Activated CD8-positive, alpha-beta T cell treated with anti-CD3 and anti-CD28 coated beads for 36 hours (primary cell): Measurements from ENCODE around the gene PPP6C. TPM values are rescaled to one million over a fixed set of nuclear protein-coding genes. Genes with fewer than 3 reads are reported as not detected.
A peak's percentile ranks its signal among the peaks of the same experiment; 100 is the strongest.

Experiments
- ATAC-seq: fragments of 200-7000 bp; cut with Tn5 transposase; one replicate; pipeline ENCODE4 v1.10.0; 2021; ENCODE audit warnings: mild to moderate bottlenecking, moderate library complexity
- CTCF ChIA-PET: fragments of 350-600 bp; sonication (Branson Sonifier 250); formaldehyde crosslinking; loops from one replicate; lab custom pipeline; 2021; ENCODE audit warnings: antibody characterized with exemption; lab: Charles Lee
- POLR2A ChIA-PET: fragments of 350-600 bp; sonication (Branson Sonifier 250); formaldehyde crosslinking; loops from one replicate; lab custom pipeline; 2021; ENCODE audit warnings: antibody characterized with exemption; lab: Charles Lee
- DNase-seq: peaks from one replicate; pipeline ENCODE4 v3.0.0-alpha.2; 2020
- H3K27ac Mint-ChIP-seq: one replicate; pipeline ENCODE4 v1.8.0; 2021; ENCODE audit warnings: mild to moderate bottlenecking, mixed read lengths
- H3K27me3 Mint-ChIP-seq: one replicate; pipeline ENCODE4 v1.8.0; 2021; ENCODE audit warnings: mixed read lengths
- H3K36me3 Mint-ChIP-seq: one replicate; pipeline ENCODE4 v1.8.0; 2021; ENCODE audit warnings: low read depth, mixed read lengths
- H3K4me1 Mint-ChIP-seq: one replicate; pipeline ENCODE4 v1.8.0; 2021; ENCODE audit warnings: low read depth, mixed read lengths
- H3K4me3 Mint-ChIP-seq: one replicate; pipeline ENCODE4 v1.8.0; 2021; ENCODE audit warnings: mild to moderate bottlenecking, moderate library complexity, mixed read lengths
- H3K9me3 Mint-ChIP-seq: one replicate; pipeline ENCODE4 v1.8.0; 2021; ENCODE audit warnings: mixed read lengths
- intact Hi-C: fragments of 100-400 bp; cut with micrococcal nuclease; formaldehyde crosslinking; loops from one replicate; pipeline ENCODE4 v1.10.0; 2022
- total RNA-seq, 2 experiments: library from RNA; stranded (reverse); gene quantifications; one replicate each; pipeline ENCODE4 v1.2.3, GENCODE V29; 2021
- TF ChIP-seq, protein P1 (sequence below): fragments of 200-600 bp; IDR thresholded peaks from one replicate; pipeline ENCODE4 v1.8.0; 2022; ENCODE audit warnings: antibody characterized with exemption, mild to moderate bottlenecking

PPP6C gene
- total RNA-seq, 2 experiments from 2014 or later, result 43.1 to 44.8 TPM

DNA sequence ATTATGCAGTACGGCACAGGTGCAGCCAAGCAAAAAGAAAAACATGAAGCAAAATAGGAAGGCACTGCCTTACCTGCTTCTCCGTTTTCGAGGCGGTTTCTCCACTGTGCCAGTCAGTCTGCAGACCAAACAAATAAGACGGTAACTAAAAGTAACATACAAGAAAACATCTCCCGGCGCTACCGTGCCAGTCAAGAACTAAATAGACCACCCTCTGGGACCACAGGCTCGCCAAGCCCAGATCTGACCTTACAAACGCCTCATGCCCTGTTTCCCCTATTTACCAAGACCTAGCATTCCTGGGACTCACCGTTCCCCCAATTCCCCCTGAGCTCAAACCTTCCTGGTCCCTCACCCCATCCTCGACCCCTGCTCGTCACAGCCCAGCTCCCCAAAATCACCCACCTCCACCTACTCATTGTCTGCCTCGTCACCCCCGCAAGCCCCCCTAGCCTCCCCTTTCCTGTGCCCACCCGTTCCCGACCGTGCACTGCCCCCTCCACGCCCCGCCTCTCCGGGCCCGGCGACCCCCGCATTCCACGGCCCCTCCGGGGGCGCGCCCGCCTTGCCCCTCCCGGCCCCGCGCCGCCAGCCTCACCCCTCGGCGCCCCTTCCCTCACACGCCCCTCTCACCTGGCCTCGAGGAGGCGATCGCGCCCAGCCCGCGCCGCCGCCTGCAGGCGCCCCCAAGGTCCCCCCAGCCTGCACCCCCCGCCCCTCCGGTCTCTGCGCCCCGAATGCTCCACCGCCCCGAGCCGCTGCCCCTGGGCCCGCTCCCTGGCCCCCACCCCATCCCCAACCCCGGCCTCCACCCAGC, 46.8 kb downstream of the PPP6C start:
- H3K9me3 Mint-ChIP-seq, result no peaks in the 10 kb centered on the region
- H3K4me1 Mint-ChIP-seq, result peaks cover 24% of the 10 kb centered on the region
- intact Hi-C loops, result loop anchor here (10.0 kb wide), 2 partner anchors 198 to 268 kb away; partner anchors contain the start of gene GOLGA1
- peaks cover 5% of the 10 kb centered on the region for H3K36me3 Mint-ChIP-seq
- TF ChIP-seq, protein P1, sequence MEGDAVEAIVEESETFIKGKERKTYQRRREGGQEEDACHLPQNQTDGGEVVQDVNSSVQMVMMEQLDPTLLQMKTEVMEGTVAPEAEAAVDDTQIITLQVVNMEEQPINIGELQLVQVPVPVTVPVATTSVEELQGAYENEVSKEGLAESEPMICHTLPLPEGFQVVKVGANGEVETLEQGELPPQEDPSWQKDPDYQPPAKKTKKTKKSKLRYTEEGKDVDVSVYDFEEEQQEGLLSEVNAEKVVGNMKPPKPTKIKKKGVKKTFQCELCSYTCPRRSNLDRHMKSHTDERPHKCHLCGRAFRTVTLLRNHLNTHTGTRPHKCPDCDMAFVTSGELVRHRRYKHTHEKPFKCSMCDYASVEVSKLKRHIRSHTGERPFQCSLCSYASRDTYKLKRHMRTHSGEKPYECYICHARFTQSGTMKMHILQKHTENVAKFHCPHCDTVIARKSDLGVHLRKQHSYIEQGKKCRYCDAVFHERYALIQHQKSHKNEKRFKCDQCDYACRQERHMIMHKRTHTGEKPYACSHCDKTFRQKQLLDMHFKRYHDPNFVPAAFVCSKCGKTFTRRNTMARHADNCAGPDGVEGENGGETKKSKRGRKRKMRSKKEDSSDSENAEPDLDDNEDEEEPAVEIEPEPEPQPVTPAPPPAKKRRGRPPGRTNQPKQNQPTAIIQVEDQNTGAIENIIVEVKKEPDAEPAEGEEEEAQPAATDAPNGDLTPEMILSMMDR, result no peak
- H3K27ac Mint-ChIP-seq, result peak overlapping the region; percentile 74
- ATAC-seq (peak; percentile 22), DNase-seq (peak; percentile 23)
- POLR2A ChIA-PET, result interaction anchor here (2.7 to 3.7 kb wide), 2 partner anchors 9 to 17 kb away, joined by 7 to 14 read pairs; no protein-coding TSS in a partner anchor
- CTCF ChIA-PET, result interaction anchor here (0.6 to 2.4 kb wide), 14 partner anchors 9 to 466 kb away, joined by 3 to 21 read pairs (median 4); no protein-coding TSS in a partner anchor
- no peaks in the 10 kb centered on the region for H3K27me3 Mint-ChIP-seq
- H3K4me3 Mint-ChIP-seq, result peak overlapping the region; percentile 83

DNA sequence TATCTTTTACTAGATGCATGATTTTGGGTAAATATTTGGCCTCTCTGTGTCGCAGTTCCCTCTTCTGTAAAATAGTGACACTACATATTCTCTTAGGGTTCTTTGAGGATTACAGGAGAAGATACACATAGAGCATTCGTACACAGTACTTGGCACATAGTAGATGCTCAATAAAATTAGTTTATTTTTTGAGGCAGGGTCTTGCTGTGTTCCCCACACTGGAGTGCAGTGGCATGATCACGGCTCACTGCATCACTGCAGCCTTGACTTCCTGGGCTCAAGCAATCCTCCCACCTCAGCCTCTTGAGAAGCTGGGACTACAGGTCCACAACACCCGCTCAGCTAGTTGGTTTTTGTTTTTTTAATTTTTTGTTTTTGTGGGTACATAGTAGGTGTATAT, 47.9 kb downstream of the PPP6C start:
- Mint-ChIP-seq H3K36me3 (peaks cover 9% of the 10 kb centered on the region), H3K27ac (no peak overlapping the region), H3K27me3 (no peaks in the 10 kb centered on the region), H3K9me3 (no peaks in the 10 kb centered on the region), H3K4me1 (peaks cover 24% of the 10 kb centered on the region), H3K4me3 (peak overlapping the region; percentile 83)
- intact Hi-C loops, result loop anchor here (10.0 kb wide), 2 partner anchors 197 to 267 kb away; partner anchors contain the start of gene GOLGA1
- DNase-seq (no peak), ATAC-seq (no peak)
- TF ChIP-seq, protein P1, result no peak
- CTCF ChIA-PET, result interaction anchor here (1.3 kb wide), 1 partner anchor 49 kb away, joined by 3 read pairs; no protein-coding TSS in a partner anchor
- POLR2A ChIA-PET, result interaction anchor here (2.7 to 3.7 kb wide), 2 partner anchors 8 to 16 kb away, joined by 7 to 14 read pairs; no protein-coding TSS in a partner anchor

DNA sequence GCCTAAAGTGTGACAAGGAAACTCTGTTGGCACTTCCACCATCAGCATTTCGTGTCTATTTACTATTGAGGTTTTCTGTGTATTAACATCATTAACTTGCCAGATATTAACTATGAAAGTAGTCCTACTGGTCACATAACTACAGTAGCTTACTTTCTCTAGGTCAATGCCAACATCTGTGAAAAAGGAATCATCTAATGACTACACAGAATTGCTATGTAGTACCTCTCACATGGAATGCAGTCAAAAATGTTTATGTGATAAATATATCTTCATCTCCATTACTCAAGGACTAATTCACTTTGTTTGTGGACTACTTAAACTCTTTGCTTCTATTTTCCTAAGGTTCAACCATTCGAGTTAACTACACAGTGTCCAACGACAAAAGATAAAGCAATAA, 48.4 kb downstream of the PPP6C start:
- H3K4me3 Mint-ChIP-seq, result no peak overlapping the region
- TF ChIP-seq, protein P1, result no peak
- DNase-seq, result no peak
- ChIA-PET POLR2A (interaction anchor here (3.7 kb wide), 1 partner anchor 15 kb away, joined by 14 read pairs; no protein-coding TSS in a partner anchor), CTCF (interaction anchor here (0.8 to 1.3 kb wide), 2 partner anchors 49 to 56 kb away, joined by 3 to 4 read pairs; no protein-coding TSS in a partner anchor)
- H3K27me3 Mint-ChIP-seq, result no peaks in the 10 kb centered on the region
- no peaks in the 10 kb centered on the region for H3K9me3 Mint-ChIP-seq
- no peak overlapping the region for H3K27ac Mint-ChIP-seq
- ATAC-seq, result no peak
- H3K36me3 Mint-ChIP-seq, result peaks cover 9% of the 10 kb centered on the region
- peaks cover 23% of the 10 kb centered on the region for H3K4me1 Mint-ChIP-seq
- intact Hi-C loops, result loop anchor here (10.0 kb wide), 2 partner anchors 196 to 266 kb away; partner anchors contain the start of gene GOLGA1

DNA sequence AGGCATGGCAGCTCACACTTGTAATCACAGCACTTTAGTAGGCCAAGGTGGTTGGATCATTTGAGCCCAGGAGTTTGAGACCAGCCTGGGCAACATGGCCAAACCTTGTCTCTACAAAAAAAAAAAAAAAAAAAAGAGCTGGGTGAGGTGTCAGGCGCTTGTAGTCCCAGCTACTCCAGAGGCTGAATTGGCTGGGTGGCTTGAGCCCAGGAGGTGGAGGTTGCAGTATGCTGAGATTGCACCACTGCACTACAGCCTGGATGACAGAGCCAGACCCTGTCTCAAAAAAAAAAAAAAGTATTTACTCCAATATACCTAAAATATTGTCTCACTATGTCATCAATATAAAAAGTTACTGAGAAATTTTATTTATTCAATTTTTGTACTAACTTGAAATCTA, 49.0 kb downstream of the PPP6C start:
- no peak overlapping the region for H3K4me3 Mint-ChIP-seq
- DNase-seq (no peak), ATAC-seq (no peak)
- intact Hi-C loops, result loop anchor here (10.0 kb wide), 2 partner anchors 196 to 266 kb away; partner anchors contain the start of gene GOLGA1
- H3K9me3 Mint-ChIP-seq, result no peaks in the 10 kb centered on the region
- peaks cover 9% of the 10 kb centered on the region for H3K36me3 Mint-ChIP-seq
- ChIA-PET POLR2A (interaction anchor here (3.7 kb wide), 1 partner anchor 14 kb away, joined by 14 read pairs; no protein-coding TSS in a partner anchor), CTCF (interaction anchor here (0.8 kb wide), 1 partner anchor 55 kb away, joined by 4 read pairs; no protein-coding TSS in a partner anchor)
- TF ChIP-seq, protein P1, result no peak
- H3K27me3 Mint-ChIP-seq, result no peaks in the 10 kb centered on the region
- H3K27ac Mint-ChIP-seq, result no peak overlapping the region
- peaks cover 19% of the 10 kb centered on the region for H3K4me1 Mint-ChIP-seq
